ENCODE data around the gene MAP1LC3A. TPM values are rescaled to one million over a fixed set of nuclear protein-coding genes. Genes with fewer than 3 reads are reported as not detected.
A peak's percentile ranks its signal among the peaks of the same experiment; 100 is the strongest.

The MAP1LC3A gene
- total RNA-seq, 4 donors from 2014 or later = 7.5 to 24.6 (median 19.4) TPM

GRCh38 chr20:34575271-34575670 lies 16.8 kb downstream of the MAP1LC3A start:
- no peak for DNase-seq
- H3K4me3 ChIP-seq = no peak overlapping the region
- peaks cover 0 to 48% (median 3%) of the 10 kb centered on the region in 3 donors for H3K36me3 ChIP-seq
- no peak overlapping the region for H3K27ac ChIP-seq
- intact Hi-C loops (cut with DNase I) = loop anchor here (10.0 kb wide), 1 partner anchor 200 kb away; no protein-coding TSS in a partner anchor
- 89 to 100% methylated on average over 3 to 5 of the region's 5 CpGs for WGBS, 2 donors
- TF ChIP-seq CTCF (IDR thresholded peaks at IDR 0.05) (no peak), POLR2A (IDR thresholded peaks at IDR 0.05) (no peak)
- no peaks in the 10 kb centered on the region for H3K9me3 ChIP-seq
- H3K27me3 ChIP-seq = no peaks in the 10 kb centered on the region
- peaks cover 12 to 25% (median 20%) of the 10 kb centered on the region in 3 donors for H3K4me1 ChIP-seq

- Histone ChIP-seq H3K4me3 (no peak overlapping the region), H3K27me3 (no peaks in the 10 kb centered on the region), H3K36me3 (peaks cover 0 to 48% (median 3%) of the 10 kb centered on the region in 3 donors), H3K4me1 (peaks cover 12 to 30% (median 23%) of the 10 kb centered on the region in 3 donors), H3K9me3 (no peaks in the 10 kb centered on the region), H3K27ac (no peak overlapping the region)
- intact Hi-C loops (cut with DNase I) = loop anchor here (10.0 kb wide), 1 partner anchor 199 kb away; no protein-coding TSS in a partner anchor
- DNase-seq = no peak
- TF ChIP-seq POLR2A (IDR thresholded peaks at IDR 0.05) = no peak
- no peak for TF ChIP-seq CTCF (IDR thresholded peaks at IDR 0.05)
- WGBS, 2 donors = 97 to 100% methylated on average over 1 to 4 of the region's 4 CpGs
Observed at GRCh38 chr20:34575756-34576155, 17.2 kb downstream of the MAP1LC3A start.

- WGBS, 2 donors = 87 to 100% methylated on average over 3 to 4 of the region's 4 CpGs
- H3K36me3 ChIP-seq = peaks cover 0 to 39% (median 3%) of the 10 kb centered on the region in 3 donors
- H3K4me3 ChIP-seq = no peak overlapping the region
- H3K27ac ChIP-seq = no peak overlapping the region
- H3K4me1 ChIP-seq = peaks cover 12 to 41% (median 32%) of the 10 kb centered on the region in 3 donors
- intact Hi-C loops (cut with DNase I) = loop anchor here (10.0 kb wide), 1 partner anchor 198 kb away; no protein-coding TSS in a partner anchor
- DNase-seq = no peak
- H3K9me3 ChIP-seq = no peaks in the 10 kb centered on the region
- H3K27me3 ChIP-seq = no peaks in the 10 kb centered on the region
- TF ChIP-seq POLR2A (IDR thresholded peaks at IDR 0.05) = no peak
- no peak for TF ChIP-seq CTCF (IDR thresholded peaks at IDR 0.05)
Observed at GRCh38 chr20:34577061-34577460, 18.5 kb downstream of the MAP1LC3A start.

GRCh38 chr20:34578025-34578424 lies 19.5 kb downstream of the MAP1LC3A start:
- H3K9me3 ChIP-seq = no peaks in the 10 kb centered on the region
- H3K27ac ChIP-seq = peak overlapping the region in 2 of 4 donors; percentile 77 to 79
- H3K27me3 ChIP-seq = no peaks in the 10 kb centered on the region
- 44 to 47% methylated on average over 2 of the region's 2 CpGs for WGBS, 2 donors
- H3K4me1 ChIP-seq = peaks cover 12 to 51% (median 42%) of the 10 kb centered on the region in 3 donors
- peaks cover 0 to 34% (median 3%) of the 10 kb centered on the region in 3 donors for H3K36me3 ChIP-seq
- DNase-seq = no peak
- H3K4me3 ChIP-seq = no peak overlapping the region
- intact Hi-C loops (cut with DNase I) = loop anchor here (10.0 kb wide), 1 partner anchor 197 kb away; no protein-coding TSS in a partner anchor
- no peak for TF ChIP-seq CTCF (IDR thresholded peaks at IDR 0.05)
- TF ChIP-seq POLR2A (IDR thresholded peaks at IDR 0.05) = no peak

GRCh38 chr20:34578521-34578920 lies 20.0 kb downstream of the MAP1LC3A start:
- TF ChIP-seq CTCF (IDR thresholded peaks at IDR 0.05) (no peak), POLR2A (IDR thresholded peaks at IDR 0.05) (no peak)
- no peak overlapping the region for H3K4me3 ChIP-seq
- H3K4me1 ChIP-seq = peaks cover 12 to 56% (median 47%) of the 10 kb centered on the region in 3 donors
- 49 to 60% methylated on average over 2 to 3 of the region's 6 CpGs for WGBS, 2 donors
- H3K27me3 ChIP-seq = no peaks in the 10 kb centered on the region
- intact Hi-C loops (cut with DNase I) = loop anchor here (10.0 kb wide), 1 partner anchor 196 kb away; no protein-coding TSS in a partner anchor
- no peak for DNase-seq
- no peaks in the 10 kb centered on the region for H3K9me3 ChIP-seq
- peaks cover 0 to 34% (median 3%) of the 10 kb centered on the region in 3 donors for H3K36me3 ChIP-seq
- H3K27ac ChIP-seq = peak overlapping the region; percentile 67 to 79 (median 77)
